HT-29 (cell line): ENCODE measurements around the gene SNX24. TPM values are rescaled to one million over a fixed set of nuclear protein-coding genes. Genes with fewer than 3 reads are reported as not detected.
"Not testable (repeated sequence)": the region's sequence is repeated elsewhere in the genome, so short reads cannot be mapped to it uniquely, and the experiment has no call there.

Experiments used
- DNase-seq: peaks from one replicate; pipeline ENCODE4 v3.0.0-alpha.2; 2015; ENCODE audit warnings: low spot score
- total RNA-seq: library from RNA; depleted of rRNA; stranded (reverse); fragments of >200 nt; shearing (Covaris generic); gene quantifications from 2 replicates; pipeline ENCODE4 v1.2.3, GENCODE V29; 2014

SNX24 gene
- total RNA-seq, 1 experiment from 2014 or later, result 0.99 TPM

DNA sequence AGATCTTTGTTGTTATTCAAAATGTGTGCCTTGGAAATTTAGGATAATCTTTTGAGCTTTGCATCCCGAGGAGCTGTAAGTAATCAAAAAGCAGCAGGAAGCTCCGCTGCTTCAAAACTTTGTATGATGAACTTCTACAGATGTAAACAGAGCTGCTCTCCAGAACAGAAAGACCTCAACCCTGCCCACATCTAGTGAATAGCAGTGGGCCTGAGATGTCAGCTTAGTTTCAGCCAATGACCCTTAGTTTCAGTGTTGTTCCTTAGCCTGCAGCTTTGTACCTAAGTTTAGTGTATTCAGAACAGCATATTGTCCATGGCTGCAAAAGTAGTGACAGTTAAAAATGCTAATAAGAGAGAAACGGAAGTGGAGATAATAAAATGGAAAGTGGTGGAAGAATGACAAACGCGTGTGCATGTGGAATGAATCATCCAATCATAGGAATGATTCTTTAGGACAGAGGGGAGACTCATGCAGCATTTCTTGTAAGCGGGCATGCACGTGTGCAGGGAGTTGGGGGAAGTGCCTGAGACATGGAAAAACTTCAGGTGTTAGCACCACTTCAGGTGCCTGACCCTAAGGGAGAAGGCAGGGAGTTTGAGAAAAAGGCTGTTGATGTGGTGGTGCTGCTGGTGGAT is 24.9 kb downstream of the SNX24 start:
- DNase-seq, result no peak

DNA sequence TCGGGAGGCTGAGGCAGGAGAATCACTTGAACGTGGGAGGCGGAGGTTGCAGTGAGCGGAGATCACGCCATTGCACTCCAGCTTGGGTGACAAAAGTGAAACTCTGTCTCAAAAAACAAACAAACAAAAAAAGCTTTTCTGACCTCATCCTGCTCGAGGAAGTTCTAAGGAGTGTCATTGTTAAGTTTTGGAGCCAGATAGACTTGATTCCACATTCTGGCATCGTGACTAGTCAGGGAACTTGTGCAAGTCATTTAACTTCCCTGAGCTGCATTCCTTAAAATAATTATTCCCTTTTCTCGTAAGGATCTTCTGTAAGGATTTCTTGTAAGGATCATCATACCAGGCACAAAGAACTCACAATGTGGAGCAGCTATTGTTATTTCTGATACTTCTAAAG is 26.2 kb downstream of the SNX24 start:
- no peak for DNase-seq

DNA sequence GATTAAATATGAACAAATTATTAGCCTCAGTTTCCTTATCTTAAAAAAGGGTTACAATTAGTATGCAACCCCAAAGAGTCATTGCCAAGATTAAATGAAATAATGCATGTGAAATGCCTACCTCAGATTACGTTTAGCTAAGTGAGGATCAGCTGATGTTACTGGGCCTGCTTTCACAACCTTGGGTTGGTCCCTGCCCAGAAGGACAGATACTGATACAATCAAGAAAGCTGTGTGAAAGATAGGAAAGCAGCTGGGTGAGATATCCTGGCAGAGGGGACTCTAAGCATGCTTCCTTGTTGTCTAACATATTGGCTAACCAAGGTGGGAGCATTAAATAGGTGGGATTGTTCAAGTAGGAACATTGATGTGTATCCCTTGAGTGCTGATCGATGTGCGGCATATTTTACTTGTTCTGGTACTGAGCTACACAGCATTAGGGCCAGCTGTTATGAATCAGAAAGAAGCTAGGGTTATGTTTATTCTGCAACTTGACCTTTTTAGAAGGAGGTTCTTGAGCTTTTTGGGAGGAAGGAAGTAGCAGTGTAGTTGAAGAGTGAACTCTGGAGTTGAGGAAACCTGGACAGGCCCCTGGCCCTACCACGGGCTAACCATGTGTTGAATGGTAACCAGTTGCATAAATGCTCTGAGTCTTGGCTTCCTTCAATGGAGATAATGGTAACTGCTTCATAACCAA is 28.9 kb downstream of the SNX24 start:
- DNase-seq, result no peak

DNA sequence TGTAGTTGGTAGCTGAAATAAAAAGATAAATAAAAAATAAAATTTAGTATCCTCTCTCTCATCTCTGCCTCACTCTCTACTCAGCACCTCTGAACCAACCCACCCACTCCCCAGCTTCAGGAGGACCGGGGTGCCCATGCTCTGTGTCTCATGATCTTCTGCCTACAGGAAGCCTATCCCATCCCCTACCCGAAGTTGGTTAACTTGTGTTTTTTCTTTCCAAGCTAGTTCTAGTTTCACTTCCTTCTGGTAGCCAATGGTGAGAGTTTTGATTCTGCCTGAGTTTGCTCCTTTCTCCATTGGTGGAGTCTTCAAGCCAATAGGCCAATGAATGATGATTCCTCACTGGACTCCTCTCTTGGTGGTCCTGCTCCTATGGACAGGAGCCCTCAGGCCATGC is 32.1 kb downstream of the SNX24 start:
- no peak for DNase-seq

DNA sequence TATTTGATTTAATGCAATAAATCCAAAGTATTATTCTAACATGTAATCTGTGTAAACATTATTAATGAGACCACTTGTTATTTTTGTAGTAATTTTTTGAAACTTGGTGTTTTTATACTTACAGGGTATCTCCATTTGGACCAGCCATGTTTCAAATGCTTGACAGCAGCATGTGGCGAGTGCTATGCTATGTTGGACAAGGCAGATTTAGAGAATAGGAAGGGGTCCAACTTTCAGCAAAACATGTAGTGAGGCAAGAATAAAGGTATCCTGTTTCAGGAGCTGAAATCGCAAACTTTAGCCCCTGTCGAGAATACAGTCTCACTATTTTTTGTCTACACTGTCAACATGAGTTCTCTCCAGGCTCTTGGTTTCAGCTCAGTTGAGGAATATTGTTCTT is 33.7 kb downstream of the SNX24 start:
- DNase-seq, result no peak

DNA sequence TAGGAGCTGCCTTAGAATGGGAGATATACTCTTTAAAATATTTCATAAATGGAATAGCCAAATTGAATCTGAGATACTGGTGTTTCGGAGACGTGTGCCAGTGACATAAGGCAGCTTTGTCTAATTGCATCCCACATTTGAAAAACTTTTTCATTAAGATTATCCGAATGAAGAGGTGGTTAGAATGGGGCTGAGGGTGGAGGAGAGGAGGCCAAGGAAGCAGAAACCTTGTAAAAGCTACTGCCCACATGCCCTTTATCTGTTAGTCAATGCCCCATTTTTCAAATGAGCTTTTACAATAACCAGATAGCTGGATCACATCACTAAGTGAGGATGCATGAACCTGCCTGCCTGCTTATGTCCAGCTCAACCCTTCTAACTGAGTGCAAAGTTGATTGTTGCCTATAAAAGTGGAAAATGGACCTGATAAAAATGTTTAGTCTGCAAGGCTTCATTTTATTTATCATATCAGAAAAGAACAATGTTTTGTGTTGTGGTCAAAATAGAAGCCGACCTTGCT is 34.8 kb downstream of the SNX24 start:
- no peak for DNase-seq

DNA sequence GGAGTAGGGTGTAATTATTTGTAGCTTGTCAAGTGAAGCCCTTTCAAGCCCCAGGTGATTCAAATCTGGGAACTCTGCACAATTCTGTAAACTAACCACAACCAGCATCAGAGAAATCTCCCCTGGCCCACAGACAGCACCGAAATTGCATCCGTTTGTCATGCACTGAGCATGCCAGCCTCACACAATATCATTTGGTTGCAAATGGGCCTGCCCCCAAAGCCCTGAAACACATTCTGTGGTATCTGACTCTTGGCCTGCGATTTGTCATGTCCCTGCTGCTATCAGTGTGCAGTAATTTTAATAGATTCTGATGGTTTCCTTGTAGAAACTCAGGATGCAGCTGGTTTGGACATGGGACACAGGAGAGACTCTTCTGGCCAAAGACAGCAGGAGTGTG is 35.3 kb downstream of the SNX24 start:
- no peak for DNase-seq

DNA sequence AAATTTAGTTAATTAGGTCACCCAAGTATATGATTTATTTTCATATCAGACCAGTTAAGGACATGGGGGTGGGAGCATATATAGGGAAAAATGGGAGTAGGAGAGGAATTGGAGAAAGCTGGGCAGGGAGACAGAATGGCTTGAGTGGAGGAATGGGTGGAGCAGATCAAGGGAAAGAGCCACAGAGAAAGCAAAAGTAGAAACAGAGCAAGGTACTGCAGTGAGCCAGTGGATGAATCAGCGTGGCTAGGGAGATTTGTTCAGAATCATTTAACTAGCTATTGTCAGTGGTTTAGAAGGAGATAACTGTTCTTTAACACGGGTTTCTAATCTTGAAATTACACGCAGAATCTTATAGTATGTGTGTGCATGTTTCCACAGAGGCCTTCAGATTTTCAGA is 37.4 kb downstream of the SNX24 start:
- DNase-seq, result no peak

DNA sequence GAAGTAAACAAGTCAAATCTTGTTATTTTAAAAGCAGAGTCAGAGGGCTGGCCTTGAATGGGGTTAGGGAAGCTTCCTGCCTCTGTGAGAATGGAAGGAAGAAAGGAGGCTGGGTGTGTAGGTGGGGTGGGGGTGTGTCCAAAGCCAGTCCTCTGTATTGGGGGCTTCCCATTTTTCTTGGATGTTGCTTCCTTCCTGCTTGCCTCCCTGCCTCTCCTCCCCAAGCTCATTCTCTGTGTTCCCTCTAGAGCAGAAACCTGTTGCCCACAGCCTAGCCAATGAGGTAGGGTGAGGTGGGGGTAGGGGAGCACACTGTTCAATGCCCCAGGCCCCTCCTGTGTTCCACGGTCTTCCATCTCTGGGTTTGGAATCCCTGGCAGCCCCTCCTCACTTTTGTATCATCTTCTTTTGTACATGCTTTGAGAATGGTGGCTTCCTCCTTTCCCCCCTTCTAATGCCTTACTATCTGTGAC is 39.7 kb downstream of the SNX24 start:
- no peak for DNase-seq

DNA sequence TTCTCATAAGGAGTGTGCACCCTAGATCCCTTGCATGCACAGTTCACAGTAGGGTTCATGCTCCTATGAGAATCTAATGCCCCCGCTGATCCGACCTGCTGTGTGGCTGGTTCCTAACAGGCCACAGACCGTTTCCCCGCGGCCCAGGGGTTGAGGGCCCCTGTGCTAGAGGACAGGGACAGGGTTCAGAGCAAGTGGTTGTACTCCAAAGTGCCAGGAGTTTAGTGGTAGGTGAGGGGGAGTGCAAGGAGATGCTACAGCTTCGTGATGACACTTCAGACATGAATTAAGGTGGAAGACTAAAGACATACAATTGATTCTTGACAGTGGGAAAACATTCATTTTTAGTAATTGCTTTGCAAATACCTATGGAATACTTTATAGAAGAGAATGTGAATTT is 40.5 kb downstream of the SNX24 start:
- no peak for DNase-seq

DNA sequence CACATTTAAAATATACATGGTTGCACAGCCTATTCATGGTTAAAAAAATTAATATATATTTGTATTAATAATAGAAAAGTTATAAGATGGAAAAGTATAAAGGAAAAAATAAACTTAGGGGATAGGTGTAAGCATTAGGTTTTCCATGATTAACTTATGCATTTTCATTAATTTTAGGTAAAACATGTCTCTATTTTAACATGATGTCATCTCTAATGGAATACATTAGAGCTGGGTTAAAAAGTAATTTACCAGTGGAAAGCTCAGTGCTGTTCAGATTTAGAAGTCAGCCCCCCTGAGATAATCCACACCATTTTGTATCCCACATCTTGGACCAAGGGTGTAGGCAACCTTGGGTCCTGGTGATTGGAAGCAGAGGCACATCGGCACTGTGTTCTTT is 49.7 kb downstream of the SNX24 start:
- DNase-seq, result no peak

DNA sequence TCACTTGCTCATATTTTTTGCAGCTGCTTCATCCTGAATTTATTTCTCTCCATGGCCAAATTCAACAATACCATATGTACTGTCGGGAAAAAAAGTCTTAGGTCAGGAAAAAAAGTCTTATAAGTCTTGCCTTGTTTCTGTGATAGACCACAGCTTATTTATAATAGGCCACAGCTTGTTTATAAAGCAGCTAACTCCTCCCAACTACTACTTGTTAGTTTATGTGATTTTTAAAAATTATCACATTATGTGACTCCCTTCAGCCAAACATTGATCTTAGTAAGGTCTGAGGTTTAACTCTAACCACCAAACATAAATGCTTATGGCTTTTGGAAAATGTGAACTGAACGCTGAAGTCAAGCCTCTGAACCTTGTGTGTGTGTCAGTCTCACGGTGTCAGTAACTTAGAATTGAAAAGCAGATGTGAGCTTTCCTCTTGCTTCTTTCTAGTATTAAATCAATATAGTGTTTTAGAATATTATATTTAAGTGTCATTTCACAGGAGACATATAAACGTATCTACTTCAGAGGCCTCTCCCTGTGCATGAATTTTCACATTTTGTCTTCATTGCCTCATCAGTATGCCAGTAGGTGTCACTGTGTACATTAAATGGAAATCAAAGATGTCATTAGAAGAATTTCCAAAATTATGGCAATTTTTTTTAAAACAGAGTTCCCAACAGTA is 51.3 kb downstream of the SNX24 start:
- peak; percentile 51 for DNase-seq

DNA sequence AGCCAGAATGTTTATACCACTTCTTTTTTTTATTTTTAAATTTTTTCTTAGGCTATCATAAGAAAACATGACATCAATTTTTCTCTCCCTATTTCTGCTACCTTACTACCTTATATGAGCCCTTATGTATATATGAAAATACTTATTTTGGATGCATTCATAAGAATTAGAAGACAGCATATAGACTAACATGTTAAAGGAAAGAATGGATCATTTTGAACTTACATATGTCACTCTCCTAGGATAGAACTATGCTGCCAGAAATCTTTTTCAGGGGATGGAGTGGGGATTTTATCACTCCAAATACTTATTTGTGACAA is 51.8 kb downstream of the SNX24 start:
- DNase-seq, result peak; percentile 2

DNA sequence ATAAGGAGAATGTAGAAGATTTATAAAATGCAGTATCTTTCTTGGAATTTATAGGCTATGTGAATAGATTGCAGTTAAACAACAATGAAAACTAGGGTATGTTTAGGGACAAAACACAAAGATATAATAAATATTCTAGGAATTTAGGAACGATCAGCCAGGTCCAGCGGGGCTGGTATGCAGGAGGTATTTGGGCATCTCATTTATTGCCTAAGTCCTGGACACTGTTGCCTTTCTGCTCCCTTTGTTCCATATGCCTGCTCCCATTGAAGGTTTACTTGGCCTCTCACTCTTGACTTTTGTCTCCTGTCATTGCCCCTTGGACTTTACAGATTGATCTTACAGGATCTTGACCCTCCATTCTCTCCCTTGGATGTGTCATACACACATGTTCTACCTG is 55.9 kb downstream of the SNX24 start:
- DNase-seq, result no peak

DNA sequence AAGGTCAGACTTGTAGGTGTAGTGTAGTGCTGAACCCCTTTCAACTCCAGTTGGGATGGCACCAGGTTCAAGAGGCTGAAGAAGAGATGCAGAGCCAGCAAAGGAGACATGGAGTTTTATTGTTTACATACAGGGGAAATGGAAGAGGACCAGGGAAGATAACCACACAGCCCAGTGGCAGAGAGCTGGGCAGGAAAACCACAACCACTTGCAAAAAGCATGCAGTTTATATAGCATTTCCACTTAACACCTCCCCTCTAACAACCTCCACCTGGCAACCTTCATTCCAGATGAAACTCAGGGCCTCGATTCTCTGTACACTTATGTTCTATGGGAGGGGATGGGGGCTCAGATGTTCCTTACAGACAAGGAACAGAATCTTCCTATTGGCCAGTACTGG is 56.9 kb downstream of the SNX24 start:
- no peak for DNase-seq

DNA sequence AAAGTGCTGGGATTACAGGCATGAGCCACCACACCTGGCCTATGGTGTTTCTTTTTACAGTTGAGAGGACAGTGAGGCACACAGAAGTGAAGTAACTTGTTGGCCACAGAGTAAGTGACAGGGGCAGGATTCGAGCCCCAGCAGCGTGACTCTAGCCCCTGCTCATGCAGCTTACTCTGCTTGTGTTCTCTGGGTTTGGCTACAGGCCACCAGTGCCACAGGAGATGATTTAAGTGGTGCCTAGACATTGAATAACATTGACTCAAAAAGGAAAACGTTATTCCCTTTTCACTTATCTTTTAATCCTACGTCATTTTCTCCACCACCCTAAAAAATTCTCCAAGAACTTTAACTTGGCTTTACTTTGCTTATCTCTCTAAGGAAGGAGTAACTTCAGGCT is 61.4 kb downstream of the SNX24 start:
- DNase-seq, result no peak

DNA sequence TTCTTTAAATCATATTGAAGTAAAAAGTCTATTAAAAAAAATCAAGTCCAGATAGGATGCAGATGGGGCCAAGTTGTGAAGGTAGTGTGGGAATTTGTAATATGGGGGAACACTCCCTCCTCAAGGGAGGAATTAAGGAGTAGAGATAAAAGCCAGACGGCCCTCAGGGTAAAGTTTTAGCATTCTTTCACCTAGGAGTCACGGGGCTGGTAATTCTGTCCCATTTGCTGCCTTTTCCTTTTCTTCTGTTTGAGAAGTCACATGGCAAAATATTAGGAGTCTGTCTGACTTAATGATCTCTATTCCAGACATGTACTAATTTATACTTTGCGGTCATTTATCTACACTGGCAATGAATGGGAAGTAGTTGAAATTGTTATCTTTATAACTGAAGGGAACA is 61.9 kb downstream of the SNX24 start:
- DNase-seq, result no peak

DNA sequence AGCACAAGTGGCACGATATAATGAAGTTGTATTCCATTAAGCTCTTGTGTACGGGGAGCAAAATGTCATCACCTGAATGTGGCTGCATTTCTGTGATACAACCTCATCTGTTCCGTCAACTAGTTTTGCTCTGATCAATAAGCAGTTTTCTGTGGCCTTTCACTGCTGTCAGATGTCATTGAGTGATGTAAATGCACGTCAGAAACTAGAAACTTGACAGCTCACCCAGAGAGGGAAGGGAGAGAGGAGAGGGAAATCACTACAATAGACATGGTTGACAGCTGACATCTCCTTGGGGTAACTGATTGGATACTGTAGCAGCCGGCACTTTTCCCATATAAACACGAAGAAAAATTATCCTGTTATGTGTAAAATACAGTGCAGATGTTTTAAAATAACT is 62.7 kb downstream of the SNX24 start:
- DNase-seq, result no peak

DNA sequence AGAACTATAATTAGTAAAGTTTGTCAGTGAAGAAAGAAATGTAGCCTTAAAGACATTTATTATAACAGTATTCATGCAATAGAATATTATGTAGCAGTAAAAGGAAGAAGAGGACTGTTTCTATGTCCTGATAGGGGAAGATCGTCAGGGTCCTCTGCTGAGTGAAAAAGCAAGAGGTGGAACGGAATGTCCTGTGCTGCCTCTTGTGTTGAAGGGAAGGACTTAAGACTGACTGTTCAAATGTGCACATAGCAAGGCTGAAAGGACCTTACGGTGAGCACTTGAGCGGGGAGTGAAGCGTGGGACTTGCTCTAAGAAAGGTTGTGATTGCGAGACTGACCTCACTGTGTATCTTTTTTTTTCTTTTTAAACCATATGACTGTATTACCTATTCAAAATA is 63.2 kb downstream of the SNX24 start:
- DNase-seq, result no peak

DNA sequence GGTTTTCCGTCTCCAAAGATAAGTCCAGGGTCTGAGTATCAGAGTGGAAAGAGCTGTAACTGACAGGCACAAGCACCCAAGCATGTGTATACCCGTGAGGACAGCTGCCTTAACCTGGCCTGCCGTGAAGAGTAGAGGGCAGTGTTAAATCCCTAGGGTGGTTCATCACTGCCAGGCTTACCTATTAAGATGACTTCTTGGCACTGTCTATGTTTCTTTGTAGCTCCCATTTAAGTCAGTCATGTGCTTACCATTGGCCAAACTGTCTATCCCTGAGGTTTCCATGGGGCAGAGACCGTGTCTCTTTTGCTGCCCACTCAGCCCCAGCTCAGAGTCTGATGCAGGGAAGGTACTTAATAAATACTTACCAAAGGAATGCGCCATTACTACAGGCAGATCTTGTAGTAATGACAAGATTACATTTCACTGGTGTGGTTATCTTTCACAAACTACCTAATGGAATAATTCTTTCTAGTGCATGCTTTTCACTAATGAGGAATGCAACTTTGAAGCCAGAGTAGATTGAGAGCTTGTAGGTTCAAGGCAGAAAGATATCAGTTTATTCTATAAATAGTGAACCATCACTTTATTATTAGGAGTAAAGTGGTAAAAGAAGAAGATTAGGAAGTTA is 64.2 kb downstream of the SNX24 start:
- DNase-seq, result no peak

DNA sequence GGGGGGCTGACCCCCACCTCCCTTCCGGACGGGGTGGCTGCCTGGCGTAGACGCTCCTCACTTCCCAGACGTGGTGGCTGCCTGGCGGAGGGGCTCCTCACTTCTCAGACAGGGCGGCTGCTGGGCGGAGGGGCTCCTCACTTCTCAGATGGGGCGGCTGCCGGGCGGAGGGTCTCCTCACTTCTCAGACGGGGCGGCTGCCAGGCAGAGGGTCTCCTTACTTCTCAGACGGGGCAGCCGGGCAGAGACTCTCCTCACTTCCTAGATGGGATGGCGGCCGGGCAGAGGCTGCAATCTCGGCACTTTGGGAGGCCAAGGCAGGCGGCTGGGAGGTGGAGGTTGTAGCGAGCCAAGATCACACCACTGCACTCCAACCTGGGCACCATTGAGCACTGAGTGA is 68.0 kb downstream of the SNX24 start:
- not testable (repeated sequence) for DNase-seq

DNA sequence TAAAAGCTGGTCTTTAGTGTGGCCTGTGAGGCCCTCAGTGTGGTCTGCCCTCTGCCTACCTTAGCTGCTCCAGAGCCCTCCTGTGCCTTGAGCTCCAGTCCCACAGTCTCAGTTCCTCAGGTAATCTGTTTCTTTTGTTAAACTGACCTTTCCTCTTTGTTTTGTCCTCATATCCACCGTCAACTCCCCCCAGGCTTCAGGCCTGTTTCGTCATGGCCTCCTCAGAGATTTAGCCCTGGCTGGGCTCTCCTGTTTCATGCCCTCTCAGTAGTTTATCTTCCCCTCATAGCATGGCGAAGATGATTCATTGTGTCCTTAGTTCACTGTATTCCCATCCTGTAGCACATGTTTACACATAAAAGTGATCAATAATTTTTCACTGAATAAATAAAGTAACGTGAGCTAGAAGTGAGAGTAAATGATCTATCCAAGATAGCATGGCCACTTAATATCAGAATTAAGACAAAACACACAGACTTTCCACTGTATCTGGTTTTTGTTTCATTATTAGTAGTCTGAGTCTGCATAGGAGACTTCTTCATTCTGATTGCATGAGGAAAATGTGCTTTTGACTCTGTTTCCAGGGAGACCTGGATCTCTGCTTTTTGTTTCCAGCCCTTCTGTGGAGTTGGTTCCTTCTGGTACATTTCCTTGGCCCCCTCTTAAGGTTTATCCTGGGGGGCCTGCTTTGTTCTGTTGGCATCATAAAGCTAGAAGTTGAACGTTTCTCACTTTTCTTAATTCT is 70.5 kb downstream of the SNX24 start:
- no peak for DNase-seq
